ENCODE results near the gene HHLA2. TPM values are rescaled to one million over a fixed set of nuclear protein-coding genes. Genes with fewer than 3 reads are reported as not detected.

Gene HHLA2
- total RNA-seq, 2 donors from 2014 or later, result 0.43 to 1.8 TPM

- ATAC-seq, result no peak
- Mint-ChIP-seq H3K36me3 (peaks cover 0 to 20% of the 10 kb centered on the region in 2 donors), H3K27ac (no peak overlapping the region), H3K9me3 (peaks cover 0 to 21% of the 10 kb centered on the region in 2 donors)
- no peak for DNase-seq (ENCODE audit: low spot score in 2 of 2)
Observed at GRCh38 chr3:108289159-108289558, 7.2 kb upstream of the HHLA2 start.

DNA sequence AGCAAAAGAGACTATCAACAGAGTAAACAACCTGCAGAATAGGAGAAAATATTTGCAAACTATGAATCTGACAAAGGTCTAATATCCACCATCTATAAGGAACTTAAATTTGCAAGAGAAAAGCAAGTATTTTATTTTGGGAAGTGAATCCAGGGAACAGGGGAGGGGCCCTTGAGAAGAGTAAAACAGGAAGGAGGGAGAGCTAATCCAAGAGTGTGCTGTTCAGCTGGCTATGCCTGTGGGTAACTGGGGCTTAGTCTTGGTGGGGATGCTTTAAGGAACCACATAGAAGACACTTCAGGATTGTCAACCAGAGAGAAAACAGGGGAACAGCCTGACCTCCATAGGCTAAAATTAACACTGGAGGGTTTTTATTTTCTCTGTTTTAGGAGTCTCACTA is 3.9 kb upstream of the HHLA2 start:
- Mint-ChIP-seq H3K27ac (peak overlapping the region; percentile 64 to 84), H3K9me3 (peaks cover 0 to 21% of the 10 kb centered on the region in 2 donors), H3K36me3 (peaks cover 0 to 20% of the 10 kb centered on the region in 2 donors)
- ATAC-seq (no peak), DNase-seq (ENCODE audit: low spot score in 2 of 2) (no peak)

DNA sequence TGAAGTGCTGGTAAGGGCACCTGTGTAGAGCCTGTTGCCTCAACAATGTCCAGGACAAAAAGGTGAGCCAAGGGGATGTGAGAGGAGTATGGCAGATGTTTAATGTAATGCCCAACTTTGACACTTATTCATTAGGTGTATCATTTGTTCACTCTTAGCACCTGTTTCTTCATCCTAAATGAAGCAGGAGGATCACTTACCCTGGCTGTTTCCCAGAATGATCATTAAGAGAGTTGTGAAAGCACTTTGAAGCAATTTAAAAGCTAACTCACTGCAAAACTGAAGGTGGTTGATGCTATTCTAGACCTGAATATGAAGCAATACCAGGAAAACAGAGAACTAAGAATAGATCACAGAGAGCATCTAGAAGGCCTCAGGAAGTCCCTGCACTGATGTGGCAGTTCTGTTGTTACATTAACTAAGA is 3.4 kb upstream of the HHLA2 start:
- peak overlapping the region; percentile 64 to 84 for H3K27ac Mint-ChIP-seq
- H3K9me3 Mint-ChIP-seq, result peaks cover 0 to 21% of the 10 kb centered on the region in 2 donors
- ATAC-seq (peak; percentile 75 to 76), DNase-seq (ENCODE audit: low spot score in 2 of 2) (peak in 1 of 2 donors; percentile 8)
- H3K36me3 Mint-ChIP-seq, result peaks cover 0 to 20% of the 10 kb centered on the region in 2 donors

GRCh38 chr3:108293858-108294257 is 2.5 kb upstream of the HHLA2 start:
- ATAC-seq (peak; percentile 34 to 54), DNase-seq (ENCODE audit: low spot score in 2 of 2) (no peak)
- H3K27ac Mint-ChIP-seq, result no peak overlapping the region
- H3K9me3 Mint-ChIP-seq, result peaks cover 0 to 21% of the 10 kb centered on the region in 2 donors
- H3K36me3 Mint-ChIP-seq, result peaks cover 0 to 20% of the 10 kb centered on the region in 2 donors

GRCh38 chr3:108295421-108296175 is 750 bp upstream of the HHLA2 start:
- no peak for DNase-seq (ENCODE audit: low spot score in 2 of 2)
- Mint-ChIP-seq H3K36me3 (peaks cover 0 to 18% of the 10 kb centered on the region in 2 donors), H3K27ac (no peak overlapping the region), H3K9me3 (peaks cover 0 to 21% of the 10 kb centered on the region in 2 donors)
- peak in 1 of 2 donors; percentile 44 for ATAC-seq

GRCh38 chr3:108297647-108298046 is 1.3 kb downstream of the HHLA2 start:
- DNase-seq (ENCODE audit: low spot score in 2 of 2), result no peak
- no peak overlapping the region for H3K27ac Mint-ChIP-seq
- no peaks in the 10 kb centered on the region for H3K36me3 Mint-ChIP-seq
- peaks cover 0 to 3% of the 10 kb centered on the region in 2 donors for H3K9me3 Mint-ChIP-seq
- ATAC-seq, result no peak

DNA sequence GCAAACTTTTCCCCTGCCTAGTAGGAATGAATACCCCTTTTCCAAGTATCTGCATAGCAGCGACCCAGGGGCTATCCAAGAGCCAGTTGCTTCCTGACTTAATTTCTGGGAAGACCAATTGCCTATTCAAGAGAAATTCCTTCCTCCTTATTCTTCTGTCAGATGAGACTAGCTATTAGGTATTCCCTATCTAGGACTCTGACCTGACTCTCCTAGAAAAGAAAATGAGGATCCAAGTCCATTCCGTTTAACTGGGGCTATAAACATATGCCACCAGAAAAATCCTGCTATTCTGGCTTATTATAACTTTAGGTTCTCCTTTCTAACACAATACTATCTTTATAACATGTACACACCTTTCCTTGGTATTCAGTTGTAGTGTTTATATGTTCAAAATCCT is 1.7 kb downstream of the HHLA2 start:
- ATAC-seq (no peak), DNase-seq (ENCODE audit: low spot score in 2 of 2) (no peak)
- peaks cover 0 to 3% of the 10 kb centered on the region in 2 donors for H3K9me3 Mint-ChIP-seq
- H3K27ac Mint-ChIP-seq, result no peak overlapping the region
- H3K36me3 Mint-ChIP-seq, result no peaks in the 10 kb centered on the region

DNA sequence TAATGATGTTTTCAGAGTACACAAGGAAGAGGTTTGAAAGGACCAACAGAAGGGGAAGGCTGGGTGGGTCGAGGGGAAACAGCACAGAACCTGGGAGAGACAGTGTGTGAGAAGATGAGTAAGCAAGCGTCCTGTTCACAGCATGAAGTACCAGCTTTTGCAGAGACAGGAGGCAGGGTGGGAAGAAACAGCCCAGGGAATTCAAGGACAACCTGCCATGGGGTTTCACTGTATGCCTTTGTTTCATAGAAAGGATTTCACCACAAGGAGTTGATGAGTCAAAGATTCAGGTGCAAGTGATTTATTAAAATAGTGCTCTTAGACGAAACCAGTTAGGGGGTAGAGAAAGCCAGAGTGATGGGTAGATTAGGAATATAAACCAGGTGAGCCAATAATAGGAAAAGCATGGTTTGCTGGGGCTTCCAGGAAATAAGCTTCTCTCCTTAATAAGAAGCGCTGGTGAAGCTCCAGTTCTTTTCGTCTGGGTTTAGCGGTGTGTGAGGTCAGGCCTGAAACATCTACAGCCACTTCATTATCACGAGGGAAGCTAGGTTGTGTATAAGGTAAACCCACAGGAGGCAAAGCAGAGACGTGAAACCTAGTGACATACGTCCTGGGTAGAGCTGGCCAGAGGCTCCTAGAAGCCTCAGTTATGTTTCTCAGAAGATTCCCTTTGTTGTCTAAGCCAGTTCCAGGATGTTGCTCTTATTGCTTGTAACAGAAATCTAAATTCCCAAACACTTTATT is 3.9 kb downstream of the HHLA2 start:
- Mint-ChIP-seq H3K36me3 (no peaks in the 10 kb centered on the region), H3K27ac (no peak overlapping the region), H3K9me3 (peaks cover 0 to 3% of the 10 kb centered on the region in 2 donors)
- DNase-seq (ENCODE audit: low spot score in 2 of 2), result no peak
- ATAC-seq, result no peak

DNA sequence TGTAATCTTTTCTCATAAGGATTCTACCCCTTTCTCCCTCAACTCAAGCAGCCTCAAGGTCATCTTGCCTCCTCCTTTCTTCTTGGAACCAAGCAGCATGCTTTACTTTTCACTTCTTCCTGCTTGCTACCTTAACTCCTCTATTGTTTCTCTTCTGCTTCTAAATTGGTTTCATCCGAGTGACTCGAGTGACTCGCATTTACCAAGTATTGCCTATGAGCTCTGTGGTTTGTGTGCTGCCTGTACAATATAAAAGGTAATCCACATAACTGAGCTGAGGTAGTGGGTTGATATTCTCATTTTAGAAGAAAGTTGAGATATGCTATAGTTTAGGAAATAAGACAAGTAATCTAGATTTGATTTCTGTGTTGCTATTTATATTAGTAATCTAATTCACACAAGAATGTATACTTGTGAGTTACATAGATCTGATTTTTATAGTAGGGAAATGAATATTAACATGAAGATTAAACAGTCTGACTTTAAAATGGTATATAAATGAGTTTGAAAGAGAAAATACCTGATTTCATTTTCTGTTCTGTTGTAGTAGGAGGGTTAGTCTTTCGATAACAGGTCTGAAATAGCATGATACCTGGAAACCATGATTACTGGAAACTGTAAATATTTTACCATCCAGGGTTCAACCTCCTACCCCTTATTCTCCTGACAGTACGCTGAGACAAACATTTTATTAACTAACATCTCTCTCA is 5.5 kb downstream of the HHLA2 start:
- ATAC-seq (peak; percentile 69 to 91), DNase-seq (ENCODE audit: low spot score in 2 of 2) (no peak)
- H3K36me3 Mint-ChIP-seq, result no peaks in the 10 kb centered on the region
- peaks cover 0 to 3% of the 10 kb centered on the region in 2 donors for H3K9me3 Mint-ChIP-seq
- H3K27ac Mint-ChIP-seq, result peak overlapping the region; percentile 74 to 87

DNA sequence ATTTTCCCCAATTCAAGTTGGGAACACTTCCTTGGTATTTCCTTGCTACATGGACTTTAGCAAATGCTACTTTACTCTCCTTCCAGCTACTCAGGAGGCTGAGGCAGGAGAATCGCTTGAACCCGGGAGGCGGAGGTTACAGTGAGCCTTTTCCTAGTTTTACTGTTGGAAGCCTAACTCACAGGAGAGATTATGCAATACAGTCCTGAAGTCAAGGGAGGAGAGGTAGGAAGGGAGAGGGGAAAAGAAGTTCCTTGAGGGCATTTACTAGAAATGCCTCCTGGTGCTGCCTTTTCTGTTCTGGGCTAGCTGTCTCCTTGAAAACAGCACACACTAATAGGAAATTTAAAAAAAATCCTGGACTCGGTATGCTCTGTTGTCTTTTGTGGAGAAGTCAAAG is 6.2 kb downstream of the HHLA2 start:
- Mint-ChIP-seq H3K36me3 (no peaks in the 10 kb centered on the region), H3K9me3 (peaks cover 0 to 3% of the 10 kb centered on the region in 2 donors), H3K27ac (peak overlapping the region; percentile 74 to 87)
- ATAC-seq, result no peak
- no peak for DNase-seq (ENCODE audit: low spot score in 2 of 2)

DNA sequence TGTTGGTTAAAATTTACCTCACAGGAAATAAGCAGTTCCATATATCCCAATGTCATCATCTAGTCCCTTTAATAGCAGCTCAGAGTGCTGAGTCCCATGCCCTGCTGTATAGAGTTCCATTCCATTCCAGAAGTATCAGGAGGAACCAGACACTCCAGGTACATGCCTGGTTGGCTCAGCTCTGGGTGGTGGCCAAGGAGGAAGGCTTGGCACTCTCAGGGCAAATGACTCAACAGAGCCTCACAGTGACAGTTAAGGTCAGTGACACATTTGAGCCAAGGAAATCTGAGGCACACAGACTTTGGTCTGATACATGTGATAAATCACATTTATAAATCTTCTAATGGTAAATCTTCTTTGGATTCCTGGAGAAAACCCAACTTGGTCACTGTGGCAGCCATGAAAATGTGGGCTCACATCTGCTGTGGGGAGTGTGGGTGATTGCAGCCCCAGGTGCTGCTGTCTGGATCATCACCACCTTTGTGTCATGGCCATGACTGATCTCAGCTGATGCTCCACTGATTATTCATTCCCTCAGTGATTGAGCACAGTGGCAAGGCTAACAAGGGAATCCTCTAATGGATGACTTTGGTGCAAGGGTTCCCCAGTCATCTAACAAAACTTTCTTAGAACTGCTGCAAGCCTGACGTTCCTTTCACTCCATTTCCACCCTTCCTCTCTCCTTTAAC is 9.3 kb downstream of the HHLA2 start:
- Mint-ChIP-seq H3K36me3 (peaks cover 0 to 7% of the 10 kb centered on the region in 2 donors), H3K27ac (no peak overlapping the region), H3K9me3 (no peaks in the 10 kb centered on the region)
- DNase-seq (ENCODE audit: low spot score in 2 of 2) (no peak), ATAC-seq (peak in 1 of 2 donors; percentile 73)

- DNase-seq (ENCODE audit: low spot score in 2 of 2), result no peak
- peaks cover 0 to 7% of the 10 kb centered on the region in 2 donors for H3K36me3 Mint-ChIP-seq
- ATAC-seq, result no peak
- H3K27ac Mint-ChIP-seq, result no peak overlapping the region
- no peaks in the 10 kb centered on the region for H3K9me3 Mint-ChIP-seq
Observed at GRCh38 chr3:108311797-108312196, 15.4 kb downstream of the HHLA2 start.

DNA sequence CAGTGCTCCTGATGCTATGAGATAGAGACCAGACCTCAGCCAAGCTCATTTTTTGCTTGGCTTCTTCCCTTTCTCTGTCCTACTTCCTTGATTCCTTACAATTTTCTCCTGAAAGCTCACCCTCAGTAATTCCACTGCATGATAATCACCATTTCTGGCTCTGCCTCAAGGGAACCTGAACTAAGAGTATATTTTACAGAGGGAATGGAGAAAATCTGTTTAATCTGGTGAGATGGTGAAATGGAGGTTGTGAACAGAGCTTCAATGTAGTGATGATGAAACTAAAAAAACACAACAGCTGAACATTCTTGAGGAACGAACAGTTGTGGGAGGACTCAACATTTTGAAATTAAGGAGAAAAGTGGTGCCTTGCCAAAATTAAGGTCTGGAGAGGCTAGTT is 16.3 kb downstream of the HHLA2 start:
- no peak overlapping the region for H3K27ac Mint-ChIP-seq
- peaks cover 0 to 7% of the 10 kb centered on the region in 2 donors for H3K36me3 Mint-ChIP-seq
- ATAC-seq (no peak), DNase-seq (ENCODE audit: low spot score in 2 of 2) (no peak)
- no peaks in the 10 kb centered on the region for H3K9me3 Mint-ChIP-seq

DNA sequence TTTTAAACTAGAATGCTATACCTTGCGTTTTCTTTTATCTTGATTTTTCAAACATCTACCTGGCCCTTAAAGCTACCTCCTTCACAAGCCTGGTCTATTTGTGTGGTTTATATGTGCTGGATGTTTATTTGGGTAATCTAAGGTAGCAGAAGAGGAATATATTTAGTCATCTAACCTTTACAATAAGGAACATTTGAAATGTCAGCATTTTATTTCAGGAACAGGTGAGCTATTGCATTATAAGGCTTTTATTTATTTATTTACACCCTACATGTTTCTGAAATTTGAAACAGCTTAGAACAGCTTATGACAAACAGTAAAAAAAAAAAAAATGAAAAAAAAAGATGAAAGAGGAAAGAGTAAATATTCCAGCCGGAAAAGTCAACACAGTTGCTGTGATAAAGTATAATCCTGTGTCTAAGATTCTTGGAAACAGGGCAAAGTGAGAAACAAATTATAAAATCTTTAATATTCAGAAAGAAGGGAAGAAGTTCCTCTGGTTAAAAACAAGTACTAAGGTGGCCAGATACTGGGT is 19.5 kb downstream of the HHLA2 start:
- no peaks in the 10 kb centered on the region for H3K9me3 Mint-ChIP-seq

GRCh38 chr3:108319428-108320082 is 23.2 kb downstream of the HHLA2 start:
- H3K9me3 Mint-ChIP-seq, result no peaks in the 10 kb centered on the region
- no peaks in the 10 kb centered on the region for H3K36me3 Mint-ChIP-seq
- DNase-seq (ENCODE audit: low spot score in 2 of 2) (no peak), ATAC-seq (no peak)
- no peak overlapping the region for H3K27ac Mint-ChIP-seq

More for the DNA sequence above, 19.5 kb downstream of the HHLA2 start:
- DNase-seq (ENCODE audit: low spot score in 2 of 2) (no peak), ATAC-seq (no peak)
- Mint-ChIP-seq H3K27ac (no peak overlapping the region), H3K36me3 (no peaks in the 10 kb centered on the region)

Data from activated naive CD4-positive, alpha-beta T cell treated with anti-CD3 and anti-CD28 coated beads, Interleukin-2, amount 50 U/mL, for 72 hours (primary cell).